Endothelial cell of hepatic sinusoid (primary cell): ENCODE measurements around the gene TAL1.

Experiments used
- in situ Hi-C: cut with HindIII; loops from 2 replicates; pipeline ENCODE4 v1.10.0; 2017; ENCODE audit warnings: low sequenced_read_pairs

The TAL1 gene

DNA sequence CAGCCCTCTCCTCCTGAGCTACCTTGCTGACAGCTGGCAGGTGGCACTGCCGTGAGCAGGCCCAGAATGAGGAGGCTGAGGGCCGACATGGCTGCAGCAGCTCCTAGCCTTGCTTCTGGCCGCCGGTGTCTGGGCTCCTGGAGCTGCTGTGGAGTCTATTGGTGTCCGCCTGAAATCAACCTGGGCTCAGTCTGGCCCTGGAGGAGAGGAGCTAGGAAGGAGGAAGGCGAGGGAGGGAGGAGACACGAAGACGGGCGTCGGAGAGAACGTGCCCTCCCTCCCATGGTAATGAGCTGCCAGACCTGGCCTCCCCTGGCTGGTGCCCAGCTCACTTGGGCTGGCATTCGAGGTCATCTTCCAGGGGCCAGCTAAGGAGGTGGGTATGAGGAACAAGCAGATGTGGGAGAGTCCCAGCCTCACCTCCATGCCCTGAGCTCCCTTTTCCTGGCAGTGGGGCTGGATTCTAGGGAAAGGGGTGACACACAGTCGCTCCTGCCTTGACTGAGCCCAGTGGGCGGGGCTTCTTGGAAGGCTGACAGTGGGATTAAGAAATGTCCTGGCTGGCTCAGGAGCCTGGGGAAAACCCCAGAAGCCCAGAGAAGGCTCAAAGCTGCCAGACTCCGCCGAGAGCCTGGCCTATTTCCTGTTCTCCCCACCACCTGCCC is 42.0 kb downstream of the TAL1 start, which contains the start of gene PDZK1IP1:
Gene PDZK1IP1, minus strand, starts transcription at position 193 of the 665 bp plus-strand sequence. Its CDS starts 104 bp downstream, at position 89.
- in situ Hi-C loops: no loop called here

DNA sequence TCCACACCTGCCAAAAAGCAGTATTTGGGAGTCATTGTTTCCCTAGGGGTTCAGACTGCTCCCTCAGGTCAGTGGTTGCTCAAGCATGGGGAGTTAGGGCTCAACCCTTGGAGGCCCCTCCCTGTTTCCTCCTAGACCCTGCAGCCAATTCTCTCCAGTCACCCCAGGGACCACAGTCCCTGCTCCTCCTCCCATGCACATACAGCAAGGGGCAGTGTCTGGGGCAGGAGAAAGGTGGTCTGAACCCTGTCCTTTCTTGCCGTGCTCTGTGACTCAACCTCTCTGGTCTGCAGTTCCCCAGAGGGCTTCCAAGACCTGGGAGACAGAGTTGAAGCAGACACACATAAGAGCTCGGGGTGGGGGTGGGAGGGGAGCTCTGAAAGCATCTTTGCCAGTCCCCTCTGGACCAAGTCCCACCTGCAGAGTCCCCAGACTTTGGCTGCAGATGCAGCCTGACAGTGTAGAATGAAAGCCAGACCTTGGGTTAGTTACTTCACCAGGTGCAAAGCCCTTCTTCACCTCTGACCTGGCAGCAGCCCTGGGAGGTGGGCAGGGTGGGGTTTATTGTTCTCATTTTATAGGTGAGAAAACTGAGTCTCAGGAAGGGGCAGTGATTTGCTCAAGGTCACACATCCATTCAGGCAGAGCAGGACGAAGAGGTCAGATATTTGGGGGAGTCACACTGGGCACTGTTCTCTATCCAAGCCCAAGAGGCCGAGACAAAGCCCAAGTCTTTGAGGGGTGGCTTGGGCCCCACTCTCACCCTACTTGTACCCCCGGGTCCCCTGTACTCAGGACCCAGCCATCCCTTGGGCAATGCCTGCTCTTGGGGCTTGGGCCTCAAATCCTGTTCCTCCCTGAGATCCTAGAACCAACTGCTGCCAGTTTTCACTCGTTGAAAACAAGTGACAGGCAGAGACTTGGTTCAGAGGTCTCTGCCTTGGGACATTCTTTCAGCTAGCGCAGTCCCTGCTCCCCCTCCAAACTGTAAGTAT is 42.9 kb downstream of the TAL1 start:
- in situ Hi-C loops: no loop called here

DNA sequence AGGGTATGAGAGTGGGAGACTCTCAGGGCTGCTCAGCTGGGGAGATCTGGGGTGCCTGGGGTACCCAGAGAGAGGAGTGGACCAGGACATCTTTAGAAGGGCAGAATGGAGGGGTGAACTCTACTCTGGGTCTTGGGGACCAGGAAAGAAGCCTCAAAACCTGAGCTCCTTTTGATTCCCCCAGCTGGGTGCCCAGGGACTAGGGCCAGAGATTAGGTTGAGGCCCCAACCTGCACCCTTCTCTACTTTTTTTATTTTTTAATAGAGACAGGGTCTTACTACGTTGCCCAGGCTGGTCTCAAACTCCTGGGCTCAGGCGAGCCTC is 44.1 kb downstream of the TAL1 start:
- in situ Hi-C loops: no loop called here

DNA sequence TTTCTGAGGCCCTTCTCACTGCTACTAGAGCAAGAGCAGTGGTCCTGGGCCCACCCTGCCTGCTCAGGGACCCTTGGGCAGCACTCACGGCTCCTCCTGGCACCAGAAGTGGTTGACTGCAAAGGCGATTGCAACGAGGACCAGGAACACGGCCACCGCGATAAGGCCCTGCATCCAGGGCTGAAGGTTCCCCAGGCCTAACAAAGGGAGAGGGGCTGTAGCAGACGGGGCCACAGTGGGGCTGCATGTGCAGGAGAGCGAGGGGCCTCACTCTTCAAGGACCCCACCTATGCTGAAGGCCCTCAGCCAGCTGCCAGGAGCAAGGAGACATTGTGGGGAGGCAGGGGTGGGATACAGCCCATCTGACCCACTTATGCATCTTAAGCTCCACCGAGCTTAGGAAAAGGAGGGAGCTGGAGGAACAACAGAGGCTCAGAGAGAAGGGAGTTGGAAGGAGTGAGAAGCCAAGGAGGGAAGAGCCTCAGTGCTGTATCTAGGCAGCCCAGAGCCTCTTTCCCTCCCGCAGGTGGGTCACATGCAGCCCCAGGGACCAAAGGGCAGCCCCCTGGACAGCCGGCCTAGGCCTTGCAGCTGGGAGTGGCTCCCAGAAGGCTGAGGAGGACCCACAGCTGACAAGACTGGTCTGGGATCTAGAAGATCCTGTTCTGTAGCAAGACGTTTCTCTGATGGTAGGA is 44.6 kb downstream of the TAL1 start:
- in situ Hi-C loops: no loop called here

DNA sequence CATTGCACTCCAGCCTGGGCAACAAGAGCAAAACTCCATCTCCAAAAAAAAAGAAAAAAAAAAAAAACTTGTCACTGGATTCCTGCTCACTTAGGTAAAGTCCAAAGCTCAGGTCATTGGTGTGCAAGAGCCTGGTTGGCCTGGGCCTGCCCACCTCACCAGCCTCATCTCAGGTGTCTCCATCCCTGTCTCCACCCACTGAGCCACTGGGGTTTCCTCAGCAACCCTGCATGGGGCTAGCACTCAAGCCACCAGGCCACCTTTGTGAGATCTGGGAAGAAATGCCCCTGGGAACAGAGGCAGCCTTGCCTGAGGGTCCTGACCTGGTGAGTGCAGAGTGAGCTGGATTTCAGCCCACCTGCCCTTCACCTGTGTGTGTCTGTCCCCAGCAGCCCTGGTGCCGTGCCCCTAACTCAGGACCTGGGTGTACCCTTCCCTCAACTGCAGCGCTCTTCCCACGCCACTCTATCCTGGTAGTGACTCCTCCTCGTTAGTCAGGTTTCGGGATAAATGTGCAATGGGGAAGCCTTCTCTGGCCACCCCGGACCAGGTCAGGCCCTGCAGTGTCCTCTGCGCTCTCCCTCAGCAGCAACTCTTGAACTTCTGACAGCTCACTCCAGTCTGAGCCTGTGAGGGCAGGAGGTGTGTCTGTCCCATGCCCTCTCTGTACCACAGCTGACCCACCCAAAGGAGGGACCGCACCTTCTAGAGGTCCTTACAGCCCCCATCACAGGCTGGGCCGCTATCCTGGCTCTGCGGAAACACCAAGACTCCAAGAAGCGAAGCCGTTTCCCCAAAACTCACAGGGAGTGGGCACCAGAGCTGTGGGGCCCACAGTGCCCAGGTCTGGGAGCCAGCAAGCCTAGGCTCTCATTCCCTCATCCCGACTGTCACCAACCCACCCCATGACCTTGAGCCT is 45.5 kb downstream of the TAL1 start:
- in situ Hi-C loops: no loop called here

DNA sequence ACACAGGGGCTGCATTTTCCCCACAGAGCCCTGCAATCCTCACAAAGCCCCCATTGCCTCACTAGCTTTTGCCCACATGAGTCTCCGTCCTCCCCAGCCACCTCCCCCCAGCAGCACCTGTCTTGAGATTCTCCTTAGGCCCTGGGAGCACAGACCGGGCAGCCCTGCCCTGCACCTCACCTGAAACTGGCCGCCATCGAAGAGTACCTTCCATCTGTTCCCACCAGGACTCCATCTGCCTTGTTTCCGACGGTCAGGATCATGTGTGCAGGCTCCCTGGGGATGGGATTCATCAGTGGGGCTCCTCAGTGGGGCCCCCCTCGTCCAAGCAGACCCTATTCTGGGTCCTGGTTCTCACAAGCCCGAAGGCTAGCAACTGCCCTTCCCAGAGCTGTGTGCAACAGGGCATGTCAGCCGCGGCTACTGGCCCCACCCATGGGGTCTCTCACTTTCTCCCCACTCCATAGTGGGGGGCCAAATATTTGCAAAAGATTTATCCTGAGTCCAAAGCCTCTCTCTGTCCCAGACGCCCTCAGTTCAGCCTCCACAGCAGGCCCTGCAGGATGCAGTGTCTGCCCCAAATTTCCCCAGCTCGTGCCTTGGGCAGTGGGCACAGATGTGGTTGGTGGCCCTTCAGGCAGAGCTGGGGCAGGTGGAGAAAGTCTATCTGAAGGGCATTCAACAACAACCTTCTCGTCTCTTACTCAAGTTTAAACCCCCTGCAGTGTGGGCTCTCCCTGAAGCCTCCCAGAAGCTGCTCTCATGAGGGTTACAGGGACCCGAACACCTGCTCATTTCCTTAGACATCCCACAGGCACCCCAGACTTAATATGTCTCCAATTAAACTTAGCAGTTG is 47.0 kb downstream of the TAL1 start:
- in situ Hi-C loops: no loop called here

DNA sequence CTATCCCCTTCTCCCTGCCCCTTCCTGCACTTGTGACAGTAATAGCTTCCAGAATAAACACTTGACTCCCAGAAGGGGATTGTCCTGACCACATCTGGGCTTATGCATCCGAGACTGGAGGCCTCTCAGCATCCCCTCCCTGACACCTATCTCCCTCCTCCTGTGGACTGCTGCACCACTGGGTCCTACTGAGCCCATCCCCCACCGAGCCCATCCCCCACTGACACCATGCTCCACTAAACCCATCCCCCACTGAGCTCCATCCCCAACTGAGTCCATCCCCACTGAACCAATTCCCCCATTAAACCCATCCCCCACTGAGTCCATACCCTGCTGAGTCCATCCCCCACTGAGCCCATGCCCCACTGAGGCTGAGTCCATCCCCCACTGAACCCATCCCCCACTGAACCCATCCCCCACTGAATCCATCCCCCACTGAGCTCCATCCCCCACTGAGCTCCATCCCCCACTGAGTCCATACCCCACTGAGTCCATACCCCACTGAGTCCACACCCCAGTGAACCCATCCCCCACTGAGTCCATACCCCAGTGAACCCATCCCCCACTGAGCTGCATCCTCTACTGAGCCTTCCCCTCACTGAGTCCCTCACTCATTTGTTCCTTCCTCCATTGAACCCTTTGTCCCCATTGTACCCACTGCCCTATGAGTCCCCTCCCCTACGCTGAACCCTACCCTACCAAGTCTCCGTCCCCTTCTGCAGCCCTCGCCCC is 47.8 kb downstream of the TAL1 start:
- in situ Hi-C loops: no loop called here

DNA sequence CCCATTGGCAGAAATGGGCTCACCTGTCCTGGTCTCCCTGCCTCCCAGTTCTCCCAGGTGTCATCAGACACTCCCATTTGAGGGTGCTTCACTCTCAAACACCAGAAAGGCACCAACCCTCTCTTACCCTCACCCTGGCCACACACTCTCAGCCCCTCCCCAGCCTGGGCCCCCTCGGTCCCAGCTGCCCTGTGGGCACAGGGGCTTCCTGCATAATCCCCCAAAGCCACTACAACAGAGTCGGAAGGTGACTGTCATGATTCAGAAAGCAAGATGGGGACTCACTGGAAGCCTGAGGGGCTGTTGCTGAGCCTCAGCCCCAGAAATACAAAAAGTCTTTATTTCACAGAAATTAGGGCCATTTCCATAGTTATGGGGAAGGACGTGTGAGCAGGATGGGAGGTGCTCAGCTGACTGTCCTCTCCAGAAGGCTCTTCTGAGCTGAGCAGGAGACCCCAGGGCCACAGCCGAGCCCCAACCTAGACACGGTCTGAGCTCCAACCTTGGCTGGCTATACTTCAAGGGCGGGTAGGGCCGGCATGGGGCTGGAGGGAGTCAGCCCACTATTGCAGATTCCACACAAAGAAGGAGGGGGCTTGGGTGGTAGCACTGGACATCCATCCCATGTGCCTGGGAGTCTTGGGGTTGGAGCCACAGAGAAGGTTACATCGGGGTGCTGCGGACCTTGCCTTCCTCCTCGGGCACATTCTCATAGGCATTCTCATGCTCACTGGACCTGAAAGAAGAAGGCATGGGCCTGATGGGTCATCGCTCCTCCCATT is 48.5 kb downstream of the TAL1 start:
- in situ Hi-C loops: no loop called here

DNA sequence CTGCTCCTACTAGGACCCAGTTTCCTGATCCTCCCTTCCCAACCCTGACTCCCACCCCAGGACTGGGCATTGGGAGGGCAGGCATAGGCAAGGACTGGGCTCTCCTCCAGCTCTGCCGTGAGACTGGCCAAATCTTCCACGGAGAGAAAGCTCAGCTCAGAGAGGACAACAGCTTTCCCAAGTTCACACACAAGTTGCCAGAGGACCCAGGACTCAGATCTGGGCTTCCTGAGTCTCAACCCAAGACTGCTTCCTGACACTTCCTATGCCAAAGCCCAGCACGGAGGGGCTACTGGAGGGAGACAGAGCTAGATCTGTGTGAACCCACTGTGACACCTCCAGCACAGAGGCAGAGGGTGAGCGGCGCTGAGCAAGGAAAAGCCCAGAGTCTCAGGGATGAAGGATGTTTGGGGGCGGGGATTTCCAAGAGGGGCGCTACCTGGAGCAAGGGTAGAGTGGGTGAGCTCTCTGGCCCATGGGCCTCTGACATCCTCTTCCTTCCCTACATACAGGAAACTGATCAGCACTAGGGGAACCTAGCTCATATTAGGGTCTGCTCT is 49.3 kb downstream of the TAL1 start:
- in situ Hi-C loops: no loop called here

DNA sequence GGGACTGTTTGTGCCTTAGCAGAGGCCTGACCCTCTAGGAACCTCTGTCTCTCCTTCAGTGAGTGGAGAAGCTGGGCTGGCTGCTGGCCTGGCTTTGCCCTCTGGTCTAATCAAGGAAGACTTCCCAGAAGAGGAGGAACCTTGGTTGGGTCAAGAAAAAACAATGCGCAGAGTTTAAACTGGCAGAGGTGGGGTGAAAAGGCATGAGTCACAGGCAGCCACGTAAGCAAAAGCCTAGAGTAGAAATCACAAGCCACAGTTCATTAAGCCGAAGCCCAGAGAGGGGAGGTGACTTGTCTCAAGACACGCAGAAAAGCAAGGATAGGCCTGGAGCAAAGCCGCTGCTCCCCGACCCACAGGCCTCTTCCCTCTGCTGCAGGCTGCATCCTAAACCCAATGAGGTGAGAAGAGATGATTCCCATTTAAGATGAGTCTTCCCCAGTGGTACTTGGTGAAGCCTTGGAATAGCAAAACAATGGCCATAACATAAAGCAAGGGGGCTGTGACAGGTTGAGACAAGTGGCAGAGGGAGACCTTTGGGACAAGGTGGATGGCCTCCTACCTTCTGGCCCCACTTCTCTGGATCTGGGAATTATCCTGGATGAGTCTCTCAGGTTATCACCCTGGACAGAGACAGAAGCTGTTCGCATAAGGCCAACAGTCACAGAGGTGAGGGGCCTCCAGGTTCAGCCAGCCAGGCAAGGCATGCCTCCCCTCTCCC is 49.9 kb downstream of the TAL1 start:
- in situ Hi-C loops: no loop called here

DNA sequence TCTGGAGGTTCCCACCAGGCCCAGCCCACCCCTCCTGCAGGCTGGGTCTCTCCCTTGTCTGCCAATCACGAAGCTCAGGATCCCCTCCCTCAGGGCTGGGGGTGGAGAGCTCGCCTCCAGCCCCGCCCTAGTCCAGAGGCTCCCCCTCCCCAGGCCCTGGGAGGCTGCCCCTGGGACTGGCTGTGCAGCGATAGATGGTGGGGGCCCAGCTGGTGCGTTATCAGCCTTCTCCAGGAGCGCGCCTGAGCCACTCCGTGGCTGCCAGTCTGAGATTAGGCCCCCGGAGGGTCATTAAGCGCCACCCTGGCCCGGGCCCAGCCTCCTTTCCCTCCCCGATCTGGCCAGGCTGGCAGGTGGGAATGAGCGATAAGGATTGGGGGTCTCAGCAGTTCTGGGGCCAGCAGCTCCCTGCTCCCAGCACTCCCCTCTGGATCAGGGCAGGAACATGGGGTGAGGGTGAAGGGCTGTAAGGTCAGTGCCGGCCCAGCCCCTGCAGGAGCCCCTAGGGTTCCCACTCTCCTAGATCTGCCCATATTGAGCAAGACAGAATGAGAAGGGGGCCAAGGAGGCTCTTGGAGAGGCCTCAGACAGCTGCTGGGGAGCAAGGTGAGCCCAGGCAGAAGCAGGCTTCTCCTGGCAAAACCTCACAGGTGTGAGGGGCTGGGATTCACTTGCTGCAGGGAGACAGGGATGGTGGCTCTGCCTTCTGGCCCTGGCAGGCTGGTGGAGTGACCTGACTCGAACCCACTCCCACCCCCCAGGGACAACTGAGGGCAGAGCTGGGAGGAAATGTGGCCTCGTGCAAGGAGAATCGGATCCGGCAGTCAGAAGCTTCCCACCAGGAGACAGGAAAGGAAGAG is 50.7 kb downstream of the TAL1 start:
- in situ Hi-C loops: no loop called here

DNA sequence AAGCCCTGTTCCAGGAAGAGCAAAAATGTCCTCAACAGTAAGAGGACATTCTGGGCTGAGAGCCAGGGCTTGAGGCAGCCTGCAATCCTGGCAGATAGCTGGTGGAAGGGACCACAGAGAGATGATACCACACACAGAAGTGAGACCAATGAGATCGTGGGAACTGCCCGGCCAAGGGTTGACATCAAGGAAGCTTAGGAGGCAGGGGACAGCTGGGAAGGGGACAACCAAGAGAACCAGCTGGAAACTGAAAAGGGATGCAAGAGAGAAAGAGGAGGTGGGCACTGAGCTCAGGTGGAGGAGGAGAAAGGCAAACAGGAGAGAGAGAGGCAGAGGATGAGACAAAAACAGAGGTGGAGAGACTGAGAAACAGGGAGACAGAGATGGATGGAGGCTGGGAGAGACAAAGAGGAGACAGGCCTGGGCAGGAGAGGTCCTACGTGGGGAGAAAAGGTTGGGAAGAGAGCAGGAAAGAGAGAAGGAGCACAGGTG is 51.4 kb downstream of the TAL1 start:
- in situ Hi-C loops: no loop called here

DNA sequence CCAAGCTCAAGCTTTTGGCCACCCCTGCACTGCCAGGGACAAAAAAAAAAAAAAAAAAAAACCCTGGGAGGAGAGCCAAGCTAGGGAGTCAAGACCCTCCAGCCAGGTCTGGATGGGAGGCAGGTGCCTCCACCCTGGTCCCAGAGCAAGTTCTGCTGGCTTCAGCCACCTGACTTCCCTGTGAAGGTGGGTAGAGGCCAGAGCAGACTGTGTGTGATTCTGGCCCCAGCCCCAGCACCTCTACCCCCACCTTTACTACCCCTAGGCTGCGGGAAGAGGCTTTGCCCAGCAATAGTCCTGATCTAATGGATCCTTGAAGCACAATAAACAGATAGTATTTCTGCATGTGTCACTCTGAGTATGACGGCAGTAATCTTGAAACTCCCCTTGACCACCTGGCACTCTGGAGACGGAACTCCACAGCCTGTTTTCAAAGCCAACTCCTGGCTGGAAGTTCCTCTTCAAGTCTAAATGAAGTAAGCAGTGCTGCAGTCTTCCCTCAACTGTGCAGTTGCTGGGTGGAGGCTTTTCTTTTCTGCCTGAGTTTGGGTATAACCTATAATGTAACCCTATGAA is 51.9 kb downstream of the TAL1 start:
- in situ Hi-C loops: no loop called here

DNA sequence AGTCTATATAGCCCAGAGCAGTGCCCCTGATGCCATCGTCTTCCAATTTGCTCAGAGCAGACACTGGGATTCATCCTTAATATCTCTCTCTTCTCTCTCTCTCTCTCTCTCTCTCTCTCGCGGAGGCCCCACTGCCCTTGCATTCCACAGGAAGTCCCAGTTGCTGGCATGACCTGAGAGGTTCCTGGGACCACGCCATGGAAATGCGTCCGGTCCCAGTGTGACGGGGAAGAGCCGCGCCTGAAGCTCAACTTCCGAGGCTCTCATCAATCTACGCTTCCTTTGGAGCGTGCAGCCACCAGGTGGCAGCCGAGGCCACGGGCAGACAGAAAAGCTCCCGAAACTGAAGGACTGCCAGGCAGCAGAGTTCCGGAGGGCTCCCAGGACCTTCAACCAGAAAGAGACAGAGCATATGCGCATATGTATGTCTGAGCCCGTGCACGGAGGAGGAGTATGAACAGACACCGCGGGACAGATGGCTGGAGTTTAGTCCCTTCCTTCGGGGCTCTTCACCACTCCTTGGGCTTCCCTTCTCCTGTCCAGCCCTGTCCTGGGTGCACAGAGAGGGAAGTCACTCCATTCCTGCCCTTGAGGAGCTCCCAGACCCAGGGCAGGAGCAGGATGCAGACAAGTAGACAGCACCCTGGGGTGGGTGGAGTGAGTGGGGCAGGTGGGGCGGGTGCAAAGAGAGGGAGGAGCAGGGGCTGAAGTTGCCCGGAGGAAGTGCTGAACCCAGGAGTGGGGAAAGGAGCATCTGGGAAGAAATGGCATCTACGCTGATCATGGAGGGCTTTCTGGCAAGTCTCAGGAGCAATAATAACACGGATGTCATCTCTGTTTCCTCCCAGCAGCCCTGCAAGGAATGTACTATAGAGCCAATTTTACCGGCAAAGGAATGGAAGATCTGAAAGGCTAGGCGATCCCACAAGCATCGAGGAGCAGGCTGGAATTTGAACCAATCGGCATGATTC is 52.7 kb downstream of the TAL1 start:
- in situ Hi-C loops: no loop called here

DNA sequence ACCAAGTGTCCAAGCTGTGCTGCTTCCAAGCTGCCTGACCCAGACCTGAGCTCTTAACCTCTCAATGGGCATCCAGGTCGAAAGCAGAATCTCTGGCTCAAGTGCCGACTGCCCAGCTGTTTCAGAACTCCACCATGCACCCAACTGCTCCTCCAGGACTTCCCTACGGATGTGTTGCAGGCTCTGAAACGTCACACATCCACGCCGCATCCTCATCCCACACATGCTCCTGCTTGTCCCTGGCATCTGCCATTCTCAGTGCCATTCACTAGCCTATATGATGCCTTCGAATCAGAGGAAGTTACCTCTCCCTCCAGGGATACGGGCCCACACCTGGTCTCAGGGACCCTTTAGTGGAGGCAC is 53.4 kb downstream of the TAL1 start:
- in situ Hi-C loops: no loop called here
